NCI-H128 (cell line): ENCODE data around the gene GATAD2B.
A peak's percentile ranks its signal among the peaks of the same experiment; 100 is the strongest.
"Not testable (repeated sequence)": the region's sequence is repeated elsewhere in the genome, so short reads cannot be mapped to it uniquely, and the experiment has no call there.

ENCODE experiments used
- DNase-seq: peaks from one replicate; lab custom pipeline; 2025; ENCODE audit not compliant: unreplicated experiment; lab: John Stamatoyannopoulos, UW

Gene GATAD2B

DNA sequence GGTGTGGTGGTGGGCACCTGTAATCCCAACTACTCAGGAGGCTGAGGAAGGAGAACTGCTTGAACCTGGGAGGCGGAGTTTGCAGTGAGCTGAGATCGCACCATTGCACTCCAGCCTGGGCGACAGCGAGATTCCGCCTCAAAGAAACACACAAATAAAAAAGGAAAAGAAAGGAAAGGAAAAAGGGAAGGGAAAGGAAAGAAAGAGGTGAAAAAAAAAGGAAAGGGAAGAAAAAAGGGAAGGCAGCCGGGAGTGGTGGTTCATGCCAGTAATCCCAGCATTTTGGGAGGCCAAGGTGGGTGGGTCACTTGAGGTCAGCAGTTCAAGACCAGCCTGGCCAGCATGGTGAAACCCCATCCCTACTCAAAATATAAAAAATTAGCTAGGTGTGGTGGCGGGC lies 31.7 kb downstream of the GATAD2B start:
- DNase-seq = not testable (repeated sequence)

DNA sequence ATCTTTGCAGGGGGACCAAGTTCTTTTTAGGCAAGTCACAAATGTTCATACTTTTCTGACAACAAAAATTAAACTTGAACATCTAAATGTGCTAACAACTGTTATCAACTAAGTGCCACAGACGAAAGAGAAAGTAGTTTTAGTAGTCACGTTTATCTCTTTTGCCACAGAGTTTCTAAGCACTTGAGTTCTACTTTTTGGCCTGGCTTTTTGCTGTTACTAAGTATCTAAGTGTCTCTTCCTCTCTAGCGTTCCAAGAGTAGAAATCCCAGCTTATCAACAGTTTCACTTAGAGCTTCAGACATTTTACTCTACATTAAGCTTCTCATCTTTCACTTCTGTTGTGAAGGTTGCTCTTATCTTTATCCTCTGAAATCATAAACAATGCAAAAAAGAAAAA lies 34.2 kb downstream of the GATAD2B start:
- DNase-seq = no peak

DNA sequence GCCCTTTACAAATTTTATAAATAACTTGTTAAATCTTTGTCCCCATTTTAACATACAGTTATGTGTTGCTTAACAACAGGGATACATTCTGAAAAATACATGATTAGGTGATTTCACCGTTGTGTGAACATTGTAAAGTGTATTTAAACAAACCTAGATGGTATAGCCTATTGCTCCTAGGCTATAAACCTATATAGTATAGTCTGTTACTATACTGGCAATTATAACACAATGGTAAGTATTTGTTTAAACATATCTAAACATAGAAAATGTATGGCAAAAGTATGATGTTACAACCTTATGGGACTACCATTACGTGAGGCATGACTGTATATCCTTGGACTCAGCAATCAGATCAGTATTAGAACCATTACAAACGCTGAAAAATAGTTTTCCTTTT lies 36.6 kb downstream of the GATAD2B start:
- no peak for DNase-seq

DNA sequence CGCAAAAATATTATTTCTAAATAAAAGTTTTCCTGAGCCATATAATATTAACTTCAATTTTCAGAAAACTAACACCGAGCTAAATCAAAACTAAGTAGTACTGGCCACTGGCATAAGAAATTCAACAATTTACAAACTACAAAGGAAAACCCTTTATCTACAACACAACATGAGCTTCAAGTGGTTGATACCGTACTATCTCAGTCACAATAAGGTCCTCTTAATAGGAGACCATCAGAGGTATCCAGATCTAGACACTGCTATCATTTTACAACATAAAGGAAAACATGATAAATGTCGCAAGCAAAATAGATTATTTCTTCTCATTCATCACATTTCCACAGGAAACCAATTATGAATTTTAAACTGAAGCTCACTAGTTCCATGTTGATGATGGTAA lies 39.5 kb downstream of the GATAD2B start:
- no peak for DNase-seq

DNA sequence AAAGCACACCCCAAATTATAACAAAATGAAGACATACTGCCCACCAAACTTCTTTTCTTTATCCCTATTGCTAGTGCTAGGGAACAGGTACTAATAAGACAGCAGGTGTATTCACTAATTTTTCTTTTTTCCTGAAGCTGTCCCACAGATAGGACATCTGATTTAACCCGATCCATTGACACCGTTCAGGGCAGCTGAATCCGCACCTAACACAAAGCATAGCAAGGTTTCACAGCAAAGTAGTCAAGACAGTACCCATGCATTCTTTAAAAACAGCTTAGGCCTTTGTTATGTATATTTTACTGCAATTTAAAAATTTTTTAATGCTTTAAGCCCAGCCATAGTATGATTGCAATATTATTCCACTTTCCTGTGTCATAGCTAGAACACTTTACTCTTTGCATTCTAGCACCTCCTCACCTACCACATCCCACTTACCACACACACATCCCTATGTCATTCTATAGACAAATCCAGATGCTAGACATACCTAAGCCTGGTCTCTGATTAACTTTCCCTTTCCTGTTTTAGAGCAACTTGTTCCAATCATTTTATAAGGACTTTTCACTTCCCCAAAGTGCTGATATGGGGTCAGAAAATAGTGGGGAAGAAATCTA lies 40.4 kb downstream of the GATAD2B start:
- DNase-seq = no peak

DNA sequence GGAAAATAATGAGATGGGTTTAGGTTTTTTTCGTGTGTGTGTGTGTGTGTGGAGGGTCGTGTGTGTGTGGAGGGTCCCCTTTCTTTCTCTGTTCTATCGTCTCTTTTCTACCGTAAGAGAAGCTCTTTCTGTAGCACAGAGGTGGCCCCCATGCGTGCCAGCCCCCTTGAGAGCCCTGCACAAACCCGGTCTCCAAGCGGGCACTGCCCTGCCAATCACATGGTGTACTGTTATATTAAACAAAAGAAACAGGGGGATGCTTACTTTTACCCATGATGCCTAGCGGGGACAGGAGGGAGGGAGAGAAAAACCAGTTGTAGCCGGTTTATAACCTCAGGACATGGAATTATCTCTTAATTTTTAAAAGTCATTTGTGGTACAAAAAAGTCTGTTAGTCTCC lies 41.0 kb downstream of the GATAD2B start:
- peak; percentile 77 for DNase-seq

DNA sequence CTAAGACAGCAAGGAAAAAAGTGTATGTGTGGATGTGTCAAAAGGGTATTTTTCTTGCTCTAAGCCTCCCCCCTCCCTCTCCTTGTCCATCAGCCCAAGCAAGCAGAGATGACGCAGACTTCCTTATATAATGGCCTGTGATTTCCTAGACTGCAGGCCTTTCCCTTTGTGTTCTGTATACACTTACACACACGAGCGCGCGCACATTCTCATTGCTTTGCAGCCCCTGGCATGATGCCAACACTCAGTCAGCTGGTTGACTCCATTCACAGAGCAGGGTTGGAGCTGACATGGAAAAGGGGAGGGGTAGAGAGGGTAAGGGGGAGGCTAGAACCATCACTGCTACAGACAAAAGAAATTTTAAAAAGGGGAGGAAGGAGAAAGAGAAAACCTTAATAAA lies 41.8 kb downstream of the GATAD2B start:
- DNase-seq = peak; percentile 99

DNA sequence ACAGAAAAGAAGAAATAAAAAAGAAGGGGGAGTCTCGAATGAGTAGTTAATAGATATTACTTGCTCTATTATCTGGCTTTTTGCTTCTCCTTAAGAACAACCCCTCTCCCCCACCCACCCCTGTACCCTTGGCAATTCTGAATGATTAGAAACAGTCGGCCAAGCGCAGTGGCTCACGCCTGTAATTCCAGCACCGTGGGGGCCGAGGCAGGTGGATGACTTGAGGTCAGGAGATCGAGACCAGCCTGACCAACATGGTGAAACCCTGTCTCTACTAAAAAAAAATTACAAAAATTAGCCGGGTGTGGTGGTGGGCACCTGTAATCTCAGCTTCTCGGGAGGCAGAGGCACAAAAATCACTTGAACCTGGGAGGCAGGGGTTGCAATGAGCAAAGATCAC lies 42.7 kb downstream of the GATAD2B start:
- DNase-seq = no peak

DNA sequence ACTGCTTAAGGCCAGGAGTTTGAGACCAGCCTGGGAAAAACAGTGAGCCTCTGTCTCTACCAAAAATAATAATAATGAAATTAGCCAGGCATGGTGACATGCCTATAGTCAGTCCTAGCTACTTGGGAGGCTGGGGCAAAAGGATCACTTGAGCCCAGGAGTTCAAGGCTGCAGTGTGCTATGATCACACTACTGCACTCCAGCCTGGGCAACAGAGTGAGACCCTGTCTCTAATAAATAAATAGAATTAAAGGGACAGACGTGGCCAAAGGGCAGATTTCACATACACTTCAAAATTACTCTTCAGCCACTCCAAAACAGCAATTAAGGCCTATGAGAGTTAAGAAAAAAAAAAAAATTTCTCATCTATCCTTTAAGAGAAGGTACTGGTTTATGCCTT lies 45.7 kb downstream of the GATAD2B start:
- DNase-seq = no peak

DNA sequence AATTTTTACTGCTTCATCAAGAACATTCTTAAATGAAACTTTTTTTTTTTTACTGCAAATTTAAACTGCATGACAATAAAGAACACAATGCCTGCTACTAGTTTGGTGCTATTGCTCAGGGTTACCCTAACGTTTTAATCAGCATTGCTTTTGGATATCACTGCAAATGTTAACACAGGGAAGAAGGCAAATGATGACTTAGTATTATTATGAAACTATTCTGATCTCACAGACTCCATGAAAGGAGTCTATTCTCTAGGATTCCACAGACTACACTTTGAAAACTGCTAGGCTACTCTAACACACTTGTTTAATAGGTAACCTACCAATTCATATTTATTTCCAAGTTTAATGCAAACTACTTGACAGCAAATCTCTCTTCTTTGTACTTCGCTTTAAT lies 49.8 kb downstream of the GATAD2B start:
- DNase-seq = no peak

DNA sequence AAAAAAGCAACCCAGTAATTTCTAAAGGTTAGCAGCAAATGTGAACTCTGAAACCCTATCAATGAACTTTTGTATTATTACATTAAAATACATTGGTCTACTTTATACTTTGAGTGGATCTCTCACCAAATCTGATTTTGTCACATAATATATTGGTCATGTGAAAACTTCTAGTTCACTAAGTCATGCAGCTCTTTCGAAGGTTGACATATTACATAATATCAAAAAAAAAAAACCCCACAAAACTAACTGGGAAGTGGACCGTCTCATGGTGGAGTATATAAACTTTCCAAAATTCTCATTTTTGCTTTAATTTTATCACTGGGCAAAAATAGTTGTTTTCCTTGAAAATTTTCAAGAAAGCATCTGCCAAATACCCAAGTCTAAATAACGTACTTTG lies 50.4 kb downstream of the GATAD2B start:
- DNase-seq = no peak

DNA sequence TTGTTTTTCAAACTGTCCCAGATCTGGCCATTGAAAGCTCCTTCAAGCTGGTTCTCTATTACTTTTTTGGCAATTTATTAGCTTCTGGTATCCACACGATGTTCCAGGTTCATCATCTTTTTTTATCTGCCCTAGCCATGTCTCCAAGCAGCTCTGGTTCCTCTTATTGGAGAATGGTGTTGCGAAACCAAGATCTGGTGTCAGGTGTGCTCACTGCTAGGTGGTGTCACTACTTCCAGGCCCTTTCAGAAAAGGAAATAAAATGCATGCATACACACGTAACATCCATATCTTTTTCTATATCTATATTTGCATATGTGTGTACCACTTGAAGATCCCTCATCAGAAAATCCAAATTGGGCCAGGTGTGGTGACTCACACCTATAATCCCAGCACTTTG lies 53.3 kb downstream of the GATAD2B start:
- no peak for DNase-seq

DNA sequence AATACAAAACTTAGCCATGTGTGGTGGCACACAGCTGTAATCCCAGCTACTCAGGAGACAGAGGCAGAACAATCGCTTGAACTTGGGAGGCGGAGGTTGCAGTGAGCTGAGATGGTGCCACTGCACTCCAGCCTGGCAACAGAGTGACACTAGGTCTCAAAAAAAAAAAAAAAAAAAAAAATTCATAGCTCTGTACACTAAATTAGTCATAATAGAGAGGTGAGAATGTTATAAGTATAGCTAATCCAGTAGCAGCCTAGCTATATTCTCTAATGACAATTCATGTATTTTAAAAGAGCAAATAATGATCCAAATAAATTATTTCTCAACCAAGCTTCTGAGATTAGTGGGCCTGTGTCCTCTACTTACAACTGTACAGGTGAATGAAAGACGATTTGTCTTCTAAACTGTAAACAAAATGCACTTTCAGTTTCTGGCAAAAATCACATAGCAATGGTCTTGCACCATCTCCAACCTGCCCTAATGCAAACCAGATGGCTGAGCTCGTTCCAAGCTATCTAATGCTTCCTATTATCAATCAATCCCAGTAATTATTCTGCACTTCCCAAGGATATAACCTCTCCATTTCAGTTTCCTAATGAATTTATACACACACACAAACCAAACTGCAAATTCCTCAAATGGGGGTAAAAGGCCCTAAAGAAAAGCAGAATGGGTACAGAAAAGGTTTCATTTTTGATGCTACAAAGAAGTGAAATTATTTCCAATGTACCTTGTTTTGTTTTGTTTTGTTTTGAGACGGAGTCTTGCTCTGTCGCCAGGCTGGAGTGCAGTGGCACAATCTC lies 56.5 kb downstream of the GATAD2B start:
- no peak for DNase-seq

DNA sequence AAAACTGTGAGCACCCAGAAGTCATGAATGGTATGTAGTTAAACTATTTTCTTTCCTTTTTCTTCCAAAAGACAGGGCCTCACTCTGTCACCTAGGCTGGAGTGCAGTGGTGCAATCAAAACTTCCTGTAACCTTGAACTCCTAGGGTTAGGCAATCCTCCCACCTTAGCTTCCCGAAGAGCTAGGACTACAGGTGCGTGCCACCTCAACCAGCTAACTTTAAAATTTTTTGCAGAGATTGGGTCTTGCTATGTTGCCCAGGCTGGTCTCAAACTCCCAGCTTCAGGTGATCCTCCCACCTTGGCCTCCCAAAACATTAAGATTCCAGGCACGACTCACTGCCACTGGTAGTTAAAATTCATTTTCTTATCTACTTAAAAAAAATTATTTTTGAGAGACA lies 62.5 kb downstream of the GATAD2B start:
- no peak for DNase-seq

DNA sequence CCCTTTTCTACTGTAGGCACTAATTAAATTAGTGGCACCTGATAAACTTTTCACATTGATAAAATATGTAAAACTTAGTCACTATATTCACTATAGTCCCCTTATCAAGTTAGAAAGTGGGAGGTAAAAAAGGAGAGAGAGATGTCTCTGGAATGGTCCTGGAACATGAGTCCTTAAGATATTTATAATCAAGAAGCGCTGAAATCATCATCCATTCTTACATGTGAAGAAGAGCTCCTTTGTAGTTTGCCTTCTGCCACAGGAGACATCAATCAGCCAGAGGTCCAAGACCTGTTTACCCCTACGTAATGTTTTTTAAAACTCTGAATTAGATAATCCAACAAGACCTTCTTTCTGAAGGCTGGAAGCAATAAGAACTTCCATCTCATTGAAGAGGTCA lies 65.3 kb downstream of the GATAD2B start:
- no peak for DNase-seq

DNA sequence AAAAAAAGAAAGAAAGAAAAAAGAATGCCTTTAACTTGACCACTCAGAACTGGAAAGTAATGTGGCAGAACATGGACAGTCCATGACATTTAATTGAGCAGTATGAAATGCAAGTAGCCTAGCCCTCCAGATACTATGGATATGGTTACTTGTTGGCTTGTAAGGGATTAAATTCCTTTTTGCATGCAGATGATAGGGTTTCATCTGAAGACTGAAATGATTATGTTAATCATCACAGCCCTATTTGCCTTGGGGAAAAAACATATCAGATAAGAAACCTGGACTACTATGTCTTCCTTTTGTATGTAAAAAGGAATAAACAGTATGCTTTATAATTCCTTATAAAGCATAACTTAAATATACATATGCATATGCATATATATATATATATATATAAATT lies 66.0 kb downstream of the GATAD2B start:
- no peak for DNase-seq

DNA sequence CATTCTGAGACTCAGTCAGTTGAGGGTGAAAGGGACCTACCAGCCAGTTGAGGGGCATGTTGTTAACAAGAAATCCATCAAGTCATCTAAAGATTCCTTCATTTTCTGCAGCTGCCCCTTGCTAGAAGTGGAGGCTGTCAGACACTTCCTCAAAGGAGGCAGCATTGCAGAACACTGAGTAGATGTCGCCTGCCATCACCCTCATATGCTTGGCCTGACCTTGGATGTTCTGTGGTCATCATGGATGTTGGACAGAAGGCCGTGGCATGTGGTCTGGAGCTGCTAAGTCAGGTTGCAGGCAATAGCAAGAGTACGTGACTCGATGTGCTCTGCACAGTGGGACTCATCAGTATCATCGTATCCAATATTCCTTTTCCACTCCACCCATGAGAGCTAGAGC lies 70.6 kb downstream of the GATAD2B start:
- no peak for DNase-seq

DNA sequence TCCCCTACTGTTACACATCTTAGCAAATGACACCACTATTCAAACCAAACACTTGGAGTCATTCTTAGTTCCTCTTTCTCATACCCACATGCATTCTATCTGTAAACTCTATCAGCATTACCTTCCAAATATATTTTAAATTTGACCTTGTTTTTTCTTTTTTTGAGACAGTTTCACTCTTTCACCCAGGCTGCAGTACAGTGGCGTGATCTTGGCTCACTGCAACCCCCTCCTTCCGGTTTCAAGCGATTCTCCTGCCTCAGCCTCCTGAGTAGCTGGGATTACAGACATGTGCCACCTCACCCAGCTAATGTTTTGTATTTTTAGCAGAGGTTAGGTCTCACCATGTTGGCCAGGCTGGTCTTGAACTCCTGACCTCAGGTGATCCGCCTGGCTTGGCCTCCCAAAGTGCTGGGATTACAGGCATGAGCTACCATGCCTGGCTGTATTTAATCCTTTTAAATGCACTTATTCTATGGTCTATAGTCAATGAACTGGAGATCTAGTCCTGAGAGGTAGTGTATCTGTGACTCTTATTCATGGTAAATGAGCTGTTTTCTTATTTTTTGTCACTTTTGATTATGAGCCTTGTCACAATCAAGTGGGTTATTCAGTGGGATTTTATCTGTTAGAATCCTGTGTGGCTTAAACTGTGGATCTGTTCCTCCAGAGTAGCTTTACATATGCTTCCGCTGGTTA lies 73.1 kb downstream of the GATAD2B start:
- DNase-seq = no peak

DNA sequence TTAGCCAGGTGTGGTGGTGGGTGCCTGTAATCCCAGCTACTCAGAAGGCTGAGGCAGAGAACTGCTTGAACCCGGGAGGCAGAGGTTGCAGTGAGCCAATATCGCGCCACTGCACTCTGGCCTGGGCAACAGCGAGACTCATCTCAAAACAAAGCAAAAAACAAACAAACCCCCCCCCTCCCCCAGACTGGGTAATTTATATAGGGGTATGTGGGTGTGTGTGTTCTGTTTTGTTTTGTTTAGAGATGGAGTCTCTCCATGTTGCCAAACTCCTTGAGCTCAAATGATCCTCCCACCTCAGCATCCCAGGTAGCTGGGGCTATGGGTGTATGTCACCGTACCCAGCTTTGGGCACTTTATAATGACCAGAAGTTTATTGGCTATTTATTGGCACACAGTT lies 74.0 kb downstream of the GATAD2B start:
- no peak for DNase-seq

DNA sequence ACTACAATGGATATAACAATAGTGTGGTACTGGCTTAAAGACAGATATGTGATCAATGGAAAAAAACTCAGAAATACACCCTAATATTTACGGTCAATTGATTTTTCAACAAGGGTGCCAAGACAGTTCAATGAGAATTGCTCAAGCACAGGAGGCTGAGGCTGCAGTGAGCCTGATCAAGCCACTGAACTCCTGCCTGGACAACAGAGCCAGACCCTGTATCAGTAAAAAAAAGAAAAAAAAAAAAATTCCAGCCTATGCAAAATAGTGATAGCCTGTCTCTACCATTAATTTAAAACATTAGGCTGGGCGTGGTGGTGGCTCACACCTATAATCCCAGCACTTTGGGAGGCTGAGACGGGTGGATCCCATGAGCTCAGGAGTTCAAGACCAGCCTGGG lies 77.6 kb downstream of the GATAD2B start:
- DNase-seq = no peak

DNA sequence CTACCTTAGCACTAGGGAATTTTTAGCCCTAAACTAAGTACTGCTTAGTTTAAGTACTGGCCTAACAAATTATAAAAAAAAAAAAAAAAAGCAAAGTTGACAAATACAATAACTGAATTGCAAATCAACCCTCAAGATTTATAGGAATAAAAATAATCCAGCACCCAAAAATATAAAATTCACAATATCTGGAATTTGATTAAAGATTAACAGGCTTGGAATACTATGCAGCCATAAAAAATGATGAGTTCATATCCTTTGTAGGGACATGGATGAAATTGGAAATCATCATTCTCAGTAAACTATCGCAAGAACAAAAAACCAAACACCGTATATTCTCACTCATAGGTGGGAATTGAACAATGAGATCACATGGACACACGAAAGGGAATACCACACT lies 78.4 kb downstream of the GATAD2B start:
- not testable (repeated sequence) for DNase-seq

DNA sequence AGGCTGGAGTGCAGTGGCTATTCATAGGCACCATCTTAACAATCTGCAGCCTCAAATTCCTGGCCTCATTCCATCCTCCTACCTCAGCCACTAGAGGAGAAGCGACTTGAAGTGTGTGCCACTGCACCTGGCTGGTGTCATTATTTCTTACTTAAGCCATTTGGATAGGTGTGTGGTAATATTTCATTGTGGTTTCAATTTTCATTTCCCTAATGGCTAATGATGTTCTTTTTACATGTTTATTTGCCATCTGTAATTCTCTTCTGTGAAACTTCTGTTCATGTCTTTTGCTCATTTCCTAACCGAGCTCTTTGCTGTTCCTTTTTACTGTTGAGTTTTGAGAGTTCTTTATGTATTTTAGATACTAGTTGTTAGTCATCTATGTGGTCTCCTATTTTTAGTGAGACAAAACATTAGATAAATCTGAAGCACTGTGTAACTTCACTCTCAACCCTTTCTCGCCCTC lies 80.7 kb downstream of the GATAD2B start:
- peak; percentile 38 for DNase-seq
